ACC112 (cell line): ENCODE measurements around the gene PLEKHH2.
"Not testable (repeated sequence)": the region's sequence is repeated elsewhere in the genome, so short reads cannot be mapped to it uniquely, and the experiment has no call there.

ENCODE experiments used
- H2AFZ ChIP-seq: fragments of 200-600 bp; sonication (generic); one replicate; pipeline ENCODE4 v1.6.0; 2017; ENCODE audit warnings: antibody characterized with exemption, low read length; ENCODE audit not compliant: unreplicated experiment
- H3K27ac ChIP-seq: fragments of 200-600 bp; sonication (generic); 2 replicates; pipeline ENCODE4 v1.5.1; 2014; ENCODE audit warnings: low read depth, mild to moderate bottlenecking, antibody characterized with exemption, low read length, moderate library complexity
- H3K27me3 ChIP-seq: fragments of 200-600 bp; sonication (generic); 2 replicates; pipeline ENCODE4 v1.6.1; 2014; ENCODE audit warnings: mild to moderate bottlenecking, antibody characterized with exemption, low read length, moderate library complexity, mixed read lengths; ENCODE audit not compliant: insufficient read depth
- H3K36me3 ChIP-seq: fragments of 200-600 bp; sonication (generic); 2 replicates; pipeline ENCODE4 v1.6.1; 2016; ENCODE audit warnings: mild to moderate bottlenecking, antibody characterized with exemption, low read length, moderate library complexity, mixed read lengths; ENCODE audit not compliant: insufficient read depth
- H3K4me1 ChIP-seq: fragments of 200-600 bp; sonication (generic); one replicate; pipeline ENCODE4 v1.6.1; 2016; ENCODE audit warnings: low read length, mixed read lengths; ENCODE audit not compliant: insufficient read depth, unreplicated experiment, control insufficient read depth
- H3K4me3 ChIP-seq: fragments of 200-600 bp; sonication (generic); 2 replicates; pipeline ENCODE4 v1.5.1; 2014; ENCODE audit warnings: mild to moderate bottlenecking, low read depth, low read length
- H3K79me2 ChIP-seq: fragments of 200-600 bp; sonication (generic); one replicate; pipeline ENCODE4 v1.6.0; 2016; ENCODE audit warnings: low read length; ENCODE audit not compliant: control insufficient read depth, unreplicated experiment, insufficient read depth

Gene PLEKHH2

DNA sequence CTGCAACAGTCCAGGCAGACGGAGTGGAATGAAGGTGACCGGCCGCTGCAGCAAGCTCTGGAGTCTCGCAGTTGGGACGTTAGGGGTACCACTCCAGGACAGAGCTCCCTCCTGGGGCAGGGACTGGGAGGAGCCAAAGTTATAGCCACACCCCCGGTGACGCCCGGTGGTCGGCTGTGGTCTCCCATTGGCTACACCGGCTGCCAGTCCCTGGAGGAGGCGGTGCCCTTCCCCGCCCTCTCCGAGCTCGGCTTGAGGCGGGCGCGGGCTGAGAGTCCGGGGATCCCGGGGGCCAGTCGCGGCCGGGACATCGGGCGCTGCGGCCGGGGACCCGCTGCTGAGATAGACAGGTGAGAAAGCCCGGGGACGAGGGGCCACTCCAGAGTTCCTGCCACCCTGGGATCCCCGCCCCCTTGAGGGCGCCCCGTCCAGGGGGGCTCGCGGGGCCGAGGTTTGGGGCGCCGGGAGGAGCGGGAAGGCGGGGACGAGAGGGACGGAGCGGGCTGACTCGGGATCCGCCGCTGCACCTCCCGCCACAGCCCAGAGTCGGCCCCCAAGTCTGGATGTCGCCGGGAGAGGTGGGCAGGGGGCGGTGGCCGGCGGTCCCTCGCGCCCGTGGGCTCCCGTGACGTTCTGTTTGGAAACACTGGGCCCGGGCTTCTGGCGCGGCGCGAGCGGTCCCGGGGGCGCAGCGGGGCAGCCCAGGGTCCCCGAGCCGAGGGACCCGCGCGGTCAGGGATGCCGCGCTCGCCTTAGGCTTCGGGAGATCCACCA, at the start of gene PLEKHH2:
Gene PLEKHH2 (plus strand): TSS at position 231 of the 774 bp plus-strand sequence. CDS start 7,414 bp downstream, outside the sequence.
- Histone ChIP-seq H3K27ac (no peak within 1 kb of the TSS), H3K4me1 (peaks cover 9% of the 10 kb centered on the region), H3K79me2 (no peaks in the 10 kb centered on the region), H3K36me3 (no peaks in the 10 kb centered on the region), H3K4me3 (peak within 1 kb of the TSS; percentile 86), H3K27me3 (no peaks in the 10 kb centered on the region), H2AFZ (peak within 1 kb of the TSS; percentile 75)

DNA sequence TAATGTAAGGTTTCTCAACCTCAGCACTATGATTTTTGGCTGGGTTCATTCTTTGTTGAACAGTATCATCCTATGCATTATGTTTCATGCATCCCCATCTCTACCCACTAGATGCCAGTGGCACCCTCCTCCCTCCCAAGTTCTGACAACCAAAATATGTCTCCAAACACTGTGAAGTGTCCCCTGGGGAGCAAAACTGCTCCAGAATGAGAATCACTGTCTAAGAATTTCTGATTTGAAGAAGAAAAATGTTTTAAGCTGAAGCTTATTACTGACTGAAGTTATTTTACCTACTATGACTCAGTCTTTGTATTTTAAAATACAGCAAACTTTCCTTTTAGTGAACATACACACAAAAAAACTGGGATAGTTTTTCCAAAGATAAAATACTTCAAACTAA, 44.6 kb upstream of the PLEKHH2 start:
- Histone ChIP-seq H3K4me1 (peaks cover 14% of the 10 kb centered on the region), H2AFZ (no peak overlapping the region), H3K4me3 (peak overlapping the region; percentile 48), H3K27ac (peak overlapping the region; percentile 48), H3K79me2 (peaks cover 23% of the 10 kb centered on the region), H3K36me3 (peaks cover 8% of the 10 kb centered on the region), H3K27me3 (no peaks in the 10 kb centered on the region)

DNA sequence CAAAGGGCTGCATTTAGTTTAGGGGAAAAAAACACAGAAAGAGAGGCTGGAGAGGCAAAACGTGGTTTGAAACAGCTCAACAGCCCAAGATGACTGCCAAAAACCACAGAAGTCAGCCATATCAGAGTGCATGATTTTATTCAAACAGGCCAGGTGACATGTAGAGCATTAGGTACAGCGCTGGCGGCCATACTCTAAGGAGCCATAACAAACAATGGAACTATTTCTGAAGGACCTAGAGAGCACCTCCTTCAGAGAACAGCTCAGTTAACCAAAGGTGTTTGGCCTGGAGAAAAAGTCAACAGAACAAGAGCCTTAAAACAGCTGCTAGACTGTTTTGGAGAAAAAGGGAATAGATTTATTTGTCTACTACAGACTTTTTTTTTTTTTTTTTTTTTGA, 43.8 kb upstream of the PLEKHH2 start:
- peaks cover 23% of the 10 kb centered on the region for H3K79me2 ChIP-seq
- no peak overlapping the region for H2AFZ ChIP-seq
- H3K27ac ChIP-seq, result peak overlapping the region; percentile 48
- H3K4me1 ChIP-seq, result peaks cover 14% of the 10 kb centered on the region
- H3K4me3 ChIP-seq, result peak overlapping the region; percentile 48
- H3K27me3 ChIP-seq, result no peaks in the 10 kb centered on the region
- peaks cover 8% of the 10 kb centered on the region for H3K36me3 ChIP-seq

DNA sequence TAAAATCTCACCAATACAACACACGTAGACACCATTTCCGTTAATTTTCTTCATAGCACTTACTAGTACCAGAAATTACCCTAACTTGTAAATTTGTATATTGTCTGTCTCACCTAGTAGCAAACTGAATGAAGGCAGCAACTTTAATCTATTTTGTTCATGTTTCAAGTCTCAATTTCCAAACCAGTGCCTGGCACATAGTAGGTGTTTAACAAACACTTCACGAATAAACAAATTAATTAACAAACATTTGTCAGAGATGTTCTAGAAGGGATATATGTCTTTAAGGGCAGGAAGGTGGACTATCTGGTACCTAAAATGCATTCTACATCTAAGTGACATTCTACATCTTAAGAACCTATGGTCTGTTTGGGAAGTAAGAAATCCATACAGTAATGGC, 42.2 kb upstream of the PLEKHH2 start:
- Histone ChIP-seq H2AFZ (no peak overlapping the region), H3K27me3 (no peaks in the 10 kb centered on the region), H3K36me3 (no peaks in the 10 kb centered on the region; the same call in 1 of the 2 replicates), H3K79me2 (peaks cover 23% of the 10 kb centered on the region), H3K27ac (peak overlapping the region; percentile 92), H3K4me1 (peaks cover 14% of the 10 kb centered on the region), H3K4me3 (peak overlapping the region; percentile 92)

DNA sequence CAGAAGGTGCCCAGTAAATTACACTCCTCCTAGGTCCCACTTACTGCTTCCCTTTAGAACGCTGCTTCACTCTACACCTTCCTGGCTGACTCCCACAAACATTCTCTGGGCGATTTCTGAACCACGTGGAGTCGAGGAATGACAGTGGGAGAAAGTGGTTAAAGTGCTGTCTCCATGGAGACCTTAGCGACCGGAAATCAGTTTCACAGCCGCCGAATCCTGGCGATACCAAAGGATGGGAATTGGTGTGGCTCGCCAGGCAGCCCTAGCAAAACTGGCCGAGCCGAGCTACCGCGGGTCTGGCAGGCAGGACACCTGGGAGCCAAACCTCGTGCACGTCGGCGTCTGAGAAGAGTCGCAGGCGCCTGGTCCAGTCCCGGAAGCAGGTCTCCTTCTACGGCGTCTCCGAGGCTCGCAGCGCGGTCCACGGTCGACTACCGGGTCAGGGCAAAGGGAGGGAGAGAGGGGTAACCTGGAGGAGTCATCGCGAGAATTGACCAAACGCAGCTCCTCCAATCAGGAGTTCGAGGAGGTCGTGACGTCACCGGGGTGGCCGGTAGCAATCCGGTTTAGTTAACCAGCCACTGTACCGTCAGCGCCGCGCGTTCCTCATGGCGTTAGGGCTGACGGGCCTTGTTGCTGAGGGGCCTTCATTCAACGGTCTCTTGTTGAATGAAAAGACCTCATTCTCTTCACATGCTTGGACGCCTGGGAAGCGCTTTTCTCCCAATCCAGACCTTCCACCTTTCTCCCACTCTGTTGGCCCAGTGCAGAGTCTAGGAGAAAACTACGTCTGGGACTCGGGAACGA, 41.3 kb upstream of the PLEKHH2 start, which contains the start of gene THADA:
Gene THADA (minus strand): TSS at position 436 of the 810 bp plus-strand sequence. CDS start 3,646 bp downstream, outside the sequence.
- Histone ChIP-seq H3K36me3 (no peaks in the 10 kb centered on the region), H3K79me2 (peaks cover 23% of the 10 kb centered on the region), H2AFZ (peak within 1 kb of the TSS; percentile 92), H3K27me3 (no peaks in the 10 kb centered on the region), H3K27ac (peak within 1 kb of the TSS; percentile 92), H3K4me3 (peak within 1 kb of the TSS; percentile 92), H3K4me1 (peaks cover 14% of the 10 kb centered on the region)

DNA sequence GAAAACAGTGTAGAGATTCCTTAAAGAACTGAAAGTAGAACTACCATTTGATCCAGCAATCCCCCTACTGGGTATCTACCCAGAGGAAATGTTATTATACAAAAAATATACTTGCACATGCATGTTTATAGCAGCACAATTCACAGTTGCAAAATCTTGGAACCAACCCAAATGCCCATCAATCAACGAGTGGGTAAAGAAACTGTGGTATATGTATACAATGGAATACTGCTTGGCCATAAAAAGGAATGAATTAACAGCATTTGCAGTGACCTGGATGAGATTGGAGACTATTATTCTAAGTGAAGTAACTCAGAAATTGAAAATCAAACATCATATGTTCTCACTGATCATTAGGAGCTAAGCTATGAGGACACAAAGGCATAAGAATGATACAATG, 36.5 kb upstream of the PLEKHH2 start:
- not testable (repeated sequence) for H3K27me3 ChIP-seq, H3K27ac ChIP-seq, H3K79me2 ChIP-seq, H3K36me3 ChIP-seq, H3K4me1 ChIP-seq, H2AFZ ChIP-seq, H3K4me3 ChIP-seq

DNA sequence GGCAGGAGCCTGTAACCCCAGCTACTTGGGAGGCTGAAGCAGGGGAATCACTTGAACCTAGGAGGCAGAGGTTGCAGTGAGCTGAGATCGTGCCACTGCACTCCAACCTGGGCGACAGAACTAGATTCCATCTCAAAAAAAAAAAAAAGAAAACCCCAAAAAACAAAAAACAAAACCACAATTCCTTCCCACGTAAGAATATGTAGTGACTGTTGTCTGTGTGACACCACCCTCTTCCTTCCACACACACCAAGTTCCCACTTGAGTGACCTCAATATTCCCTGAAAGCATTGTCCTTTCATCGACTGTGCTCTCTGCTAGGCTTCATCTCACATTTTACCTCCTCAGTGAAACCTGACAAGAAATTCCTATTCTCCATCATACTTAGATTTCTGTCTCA, 32.4 kb upstream of the PLEKHH2 start:
- Histone ChIP-seq H3K27me3 (no peaks in the 10 kb centered on the region), H2AFZ (no peak overlapping the region), H3K36me3 (no peaks in the 10 kb centered on the region), H3K4me3 (no peak overlapping the region), H3K4me1 (no peaks in the 10 kb centered on the region), H3K27ac (no peak overlapping the region), H3K79me2 (no peaks in the 10 kb centered on the region)

DNA sequence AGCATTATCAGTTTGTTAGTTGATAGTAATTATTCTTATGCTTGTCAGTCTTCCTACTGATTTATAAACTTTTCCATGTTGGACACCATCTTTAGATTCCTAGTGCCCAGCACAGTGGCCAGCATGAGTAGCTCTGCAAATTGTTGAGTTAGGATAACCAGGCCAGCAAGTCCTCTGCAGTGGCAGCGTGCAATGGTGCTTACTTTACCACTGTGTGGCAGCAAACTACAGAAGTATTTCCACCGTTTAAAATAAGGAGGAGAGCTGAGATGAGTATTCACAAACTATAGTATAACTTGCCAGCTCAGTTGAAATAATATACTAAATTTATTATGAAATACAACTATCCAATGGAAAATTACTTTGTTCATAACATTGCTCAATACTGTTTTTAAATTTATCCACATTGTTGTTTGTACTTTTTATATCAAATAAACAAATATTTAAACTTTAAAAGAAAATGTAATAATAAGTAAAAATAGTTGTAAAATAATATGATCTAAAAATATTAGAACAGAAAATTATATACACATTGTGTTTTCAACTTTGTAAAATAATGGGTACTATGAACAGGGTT, 31.9 kb upstream of the PLEKHH2 start:
- no peaks in the 10 kb centered on the region for H3K27me3 ChIP-seq
- H2AFZ ChIP-seq, result no peak overlapping the region
- no peak overlapping the region for H3K27ac ChIP-seq
- H3K36me3 ChIP-seq, result no peaks in the 10 kb centered on the region
- no peaks in the 10 kb centered on the region for H3K4me1 ChIP-seq
- H3K79me2 ChIP-seq, result no peaks in the 10 kb centered on the region
- H3K4me3 ChIP-seq, result no peak overlapping the region

DNA sequence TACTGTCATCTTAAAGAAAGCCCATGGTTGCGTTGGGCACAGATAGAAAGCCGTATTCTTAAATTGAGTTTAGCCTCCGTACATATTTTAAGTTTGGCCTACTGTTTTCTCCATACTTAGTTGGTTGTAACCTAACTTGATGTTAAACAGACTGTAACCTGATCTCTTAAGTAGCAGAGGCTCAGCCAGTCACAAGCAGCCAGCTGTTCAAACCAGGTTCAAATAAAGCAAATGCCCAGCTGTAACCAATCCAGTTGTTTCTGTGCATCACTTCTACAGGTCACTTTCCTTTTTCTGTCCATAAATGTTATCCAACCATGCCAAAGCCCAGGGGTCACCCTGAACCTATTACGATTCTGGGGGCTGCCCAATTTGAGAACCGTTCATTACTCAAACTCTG, 31.2 kb upstream of the PLEKHH2 start:
- Histone ChIP-seq H3K36me3 (no peaks in the 10 kb centered on the region), H2AFZ (no peak overlapping the region), H3K79me2 (no peaks in the 10 kb centered on the region), H3K27me3 (no peaks in the 10 kb centered on the region), H3K4me1 (no peaks in the 10 kb centered on the region), H3K4me3 (no peak overlapping the region), H3K27ac (no peak overlapping the region)

DNA sequence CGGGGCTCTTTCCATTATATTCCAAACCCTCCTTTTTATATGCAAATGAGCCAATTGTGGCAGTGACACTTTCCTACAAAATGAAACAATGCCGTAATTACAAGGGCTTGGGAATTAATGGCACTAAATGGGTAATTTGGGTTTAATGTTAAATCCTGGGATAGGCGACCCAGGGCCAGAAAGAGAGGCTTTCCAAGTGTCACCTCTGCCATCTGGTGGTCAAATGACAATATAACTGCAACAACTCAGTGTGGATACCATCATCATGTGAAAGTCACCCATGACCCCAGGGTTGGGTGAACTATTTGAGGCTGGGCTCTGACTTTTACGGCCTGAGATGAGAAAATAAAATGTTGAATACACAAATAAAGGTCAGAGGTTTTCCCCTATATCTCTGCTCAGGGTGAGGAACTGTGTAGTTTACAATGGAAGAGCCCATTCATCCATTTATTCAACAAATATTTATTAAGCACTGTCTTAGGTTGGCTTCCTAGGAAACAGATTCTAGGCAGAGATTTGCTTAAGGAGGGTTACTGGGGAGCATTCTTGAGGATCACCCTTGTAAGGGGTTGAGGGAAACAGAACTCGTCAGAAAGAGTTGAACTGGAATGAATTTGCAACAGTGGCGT, 27.7 kb upstream of the PLEKHH2 start:
- no peaks in the 10 kb centered on the region for H3K36me3 ChIP-seq
- H3K4me1 ChIP-seq, result no peaks in the 10 kb centered on the region
- H3K4me3 ChIP-seq, result no peak overlapping the region
- peak overlapping the region; percentile 29 for H2AFZ ChIP-seq
- no peak overlapping the region for H3K27ac ChIP-seq
- no peaks in the 10 kb centered on the region for H3K79me2 ChIP-seq
- no peaks in the 10 kb centered on the region for H3K27me3 ChIP-seq
